OCI-LY1 (cell line): Measurements from ENCODE around the gene PPP1R2C.

Experiments used
- H2AFZ ChIP-seq: fragments of 200-600 bp; sonication (generic), shearing (Covaris generic); 2 replicates; pipeline ENCODE4 v1.6.0; 2014; ENCODE audit warnings: antibody characterized with exemption, mild to moderate bottlenecking, low read length
- H3F3A ChIP-seq: fragments of 200-600 bp; sonication (generic), shearing (Covaris generic); 2 replicates; pipeline ENCODE4 v1.6.0; 2014; ENCODE audit warnings: mild to moderate bottlenecking, antibody characterized with exemption, low read length, moderate library complexity; ENCODE audit not compliant: insufficient read depth
- H3K27ac ChIP-seq: fragments of 200-600 bp; sonication (generic); 2 replicates; pipeline ENCODE4 v1.5.1; 2014; ENCODE audit warnings: low read length, mixed run types, mild to moderate bottlenecking, low read depth; ENCODE audit not compliant: poor library complexity, severe bottlenecking
- H3K27me3 ChIP-seq: fragments of 200-600 bp; sonication (generic); 2 replicates; pipeline ENCODE4 v1.6.0; 2014; ENCODE audit warnings: antibody characterized with exemption, mild to moderate bottlenecking, low read length, moderate library complexity; ENCODE audit not compliant: insufficient read depth
- H3K36me3 ChIP-seq: fragments of 200-600 bp; sonication (generic); 2 replicates; pipeline ENCODE4 v1.6.1; 2014; ENCODE audit warnings: mild to moderate bottlenecking, antibody characterized with exemption, low read length, moderate library complexity, mixed read lengths; ENCODE audit not compliant: insufficient read depth
- H3K4me1 ChIP-seq: fragments of 200-600 bp; sonication (generic); 2 replicates; pipeline ENCODE4 v1.5.1; 2014; ENCODE audit warnings: mild to moderate bottlenecking, low read length, moderate library complexity; ENCODE audit not compliant: insufficient read depth, severe bottlenecking
- H3K4me2 ChIP-seq: fragments of 200-600 bp; sonication (generic), shearing (Covaris generic); 2 replicates; pipeline ENCODE4 v1.6.1; 2014; ENCODE audit warnings: low read length
- H3K4me3 ChIP-seq: fragments of 200-600 bp; sonication (generic); 2 replicates; pipeline ENCODE4 v1.5.1; 2014; ENCODE audit warnings: low read length, low read depth, mild to moderate bottlenecking, mixed read lengths; ENCODE audit not compliant: poor library complexity, severe bottlenecking
- H3K79me2 ChIP-seq: fragments of 200-600 bp; shearing (Covaris generic); 2 replicates; pipeline ENCODE4 v1.6.1; 2016; ENCODE audit warnings: mixed run types, low read length, mixed read lengths; ENCODE audit not compliant: insufficient read depth
- H3K9ac ChIP-seq: fragments of 200-600 bp; sonication (generic), shearing (Covaris generic); 2 replicates; pipeline ENCODE4 v1.6.1; 2014; ENCODE audit warnings: mild to moderate bottlenecking, low read length, mixed read lengths
- H3K9me2 ChIP-seq: fragments of 200-600 bp; sonication (generic), shearing (Covaris generic); 2 replicates; pipeline ENCODE4 v1.6.1; 2014; ENCODE audit warnings: low read depth, mild to moderate bottlenecking, low read length, mixed read lengths
- H3K9me3 ChIP-seq: fragments of 200-600 bp; shearing (Covaris generic); 2 replicates; pipeline ENCODE4 v1.6.1; 2014; ENCODE audit warnings: low read length, mixed read lengths
- H4K20me1 ChIP-seq: fragments of 200-600 bp; sonication (generic), shearing (Covaris generic); 2 replicates; pipeline ENCODE4 v1.6.0; 2016; ENCODE audit warnings: mild to moderate bottlenecking, low read length; ENCODE audit not compliant: insufficient read depth
- CTCF ChIP-seq: fragments of 200-600 bp; sonication (generic), shearing (Covaris generic); IDR thresholded peaks from 2 replicates; pipeline ENCODE4 v1.5.1; 2017; ENCODE audit warnings: mild to moderate bottlenecking, antibody characterized with exemption, low read length, moderate library complexity, mixed read lengths
- EZH2 ChIP-seq: fragments of 200-600 bp; sonication (generic), shearing (Covaris generic); IDR thresholded peaks from 2 replicates; pipeline ENCODE4 v1.8.0; 2017; ENCODE audit warnings: borderline replicate concordance, mixed run types, mild to moderate bottlenecking, antibody characterized with exemption, low read length, moderate library complexity, mixed read lengths

Gene PPP1R2C

GRCh38 chrX:42778096-42778495 lies at the start of gene PPP1R2C:
Gene PPP1R2C, minus strand, starts transcription at chrX:42778163. Its CDS starts 84 bp downstream, at chrX:42778079.
- H3K4me3 ChIP-seq: no peak within 1 kb of the TSS
- no peak for TF ChIP-seq CTCF
- no peak for TF ChIP-seq EZH2
- no peaks in the 10 kb centered on the region for H4K20me1 ChIP-seq
- H3K79me2 ChIP-seq: no peaks in the 10 kb centered on the region
- H3K4me2 ChIP-seq: no peak within 1 kb of the TSS
- no peaks in the 10 kb centered on the region for H3F3A ChIP-seq
- no peak within 1 kb of the TSS for H3K27ac ChIP-seq
- H3K36me3 ChIP-seq: no peaks in the 10 kb centered on the region; the same call in 1 of the 2 replicates
- H3K27me3 ChIP-seq: no peaks in the 10 kb centered on the region
- H3K4me1 ChIP-seq: peaks cover 36% of the 10 kb centered on the region
- no peak within 1 kb of the TSS for H2AFZ ChIP-seq
- H3K9me3 ChIP-seq: 0 out of 2 replicates have a peak, but pooled peaks cover 3% of the 10 kb centered on the region
- no peaks in the 10 kb centered on the region for H3K9me2 ChIP-seq
- no peak within 1 kb of the TSS for H3K9ac ChIP-seq

- Histone ChIP-seq H3K4me2 (no peak overlapping the region), H3K9me3 (no peaks in the 10 kb centered on the region), H3K9ac (no peak overlapping the region), H3K9me2 (no peaks in the 10 kb centered on the region), H2AFZ (no peak overlapping the region), H3K27me3 (no peaks in the 10 kb centered on the region), H3K79me2 (no peaks in the 10 kb centered on the region), H3K4me3 (no peak overlapping the region), H3K36me3 (no peaks in the 10 kb centered on the region), H3F3A (no peaks in the 10 kb centered on the region), H3K4me1 (no peaks in the 10 kb centered on the region), H3K27ac (no peak overlapping the region), H4K20me1 (no peaks in the 10 kb centered on the region)
- no peak for TF ChIP-seq CTCF
- no peak for TF ChIP-seq EZH2
Measured at GRCh38 chrX:42825201-42825600, 47.2 kb upstream of the PPP1R2C start.

- H2AFZ ChIP-seq: no peak overlapping the region
- no peaks in the 10 kb centered on the region for H3K79me2 ChIP-seq
- no peaks in the 10 kb centered on the region for H3K9me2 ChIP-seq
- H3K27ac ChIP-seq: no peak overlapping the region
- H3K27me3 ChIP-seq: no peaks in the 10 kb centered on the region
- H3K4me3 ChIP-seq: no peak overlapping the region
- H3F3A ChIP-seq: no peaks in the 10 kb centered on the region
- TF ChIP-seq CTCF (no peak), EZH2 (no peak)
- no peaks in the 10 kb centered on the region for H3K9me3 ChIP-seq
- H3K4me2 ChIP-seq: no peak overlapping the region
- no peaks in the 10 kb centered on the region for H3K4me1 ChIP-seq
- no peak overlapping the region for H3K9ac ChIP-seq
- no peaks in the 10 kb centered on the region for H4K20me1 ChIP-seq
- H3K36me3 ChIP-seq: no peaks in the 10 kb centered on the region
Measured at GRCh38 chrX:42824541-42824940, 46.6 kb upstream of the PPP1R2C start.
